KMS-11 (cell line): ENCODE data around the gene CACNA2D3.

Experiments
- H2AFZ ChIP-seq: fragments of 200-600 bp; sonication (generic); 2 replicates; pipeline ENCODE4 v1.6.1; 2016; ENCODE audit warnings: antibody characterized with exemption, mixed run types, low read depth
- H3K27ac ChIP-seq: fragments of 200-600 bp; sonication (generic); 2 replicates; pipeline ENCODE4 v1.6.1; 2016; ENCODE audit warnings: mild to moderate bottlenecking, mixed run types
- H3K27me3 ChIP-seq: fragments of 200-600 bp; sonication (generic); 2 replicates; pipeline ENCODE4 v1.6.1; 2017; ENCODE audit warnings: mild to moderate bottlenecking, low read depth, mixed run types, moderate library complexity; ENCODE audit not compliant: insufficient read depth
- H3K36me3 ChIP-seq: fragments of 200-600 bp; sonication (generic); 2 replicates; pipeline ENCODE4 v1.6.1; 2017; ENCODE audit warnings: mild to moderate bottlenecking, mixed run types; ENCODE audit not compliant: insufficient read depth
- H3K4me1 ChIP-seq: fragments of 200-600 bp; sonication (generic); 2 replicates; pipeline ENCODE4 v1.6.1; 2016; ENCODE audit warnings: mild to moderate bottlenecking, low read depth, mixed run types; ENCODE audit not compliant: poor library complexity, severe bottlenecking
- H3K4me2 ChIP-seq: fragments of 200-600 bp; sonication (generic); 2 replicates; pipeline ENCODE4 v1.7.0; 2016; ENCODE audit warnings: mild to moderate bottlenecking, mixed run types
- H3K4me3 ChIP-seq: fragments of 200-600 bp; sonication (generic); IDR thresholded peaks from 2 replicates; pipeline ENCODE4 v1.6.1; 2017; ENCODE audit warnings: low read depth, low read length, mixed read lengths; ENCODE audit not compliant: insufficient read depth
- H3K79me2 ChIP-seq: fragments of 200-600 bp; sonication (generic); 2 replicates; pipeline ENCODE4 v1.6.1; 2016; ENCODE audit warnings: low read depth, mixed run types; ENCODE audit not compliant: insufficient read depth
- H3K9ac ChIP-seq: fragments of 200-600 bp; sonication (generic); 2 replicates; pipeline ENCODE4 v1.6.1; 2016; ENCODE audit warnings: mild to moderate bottlenecking, mixed run types
- H4K20me1 ChIP-seq: fragments of 200-600 bp; sonication (generic); 2 replicates; pipeline ENCODE4 v1.6.1; 2016; ENCODE audit warnings: mild to moderate bottlenecking, mixed run types; ENCODE audit not compliant: insufficient read depth
- CTCF ChIP-seq: fragments of 200-600 bp; sonication (generic); conservative IDR thresholded peaks from 2 replicates; pipeline ENCODE4 v1.6.1; 2017; ENCODE audit warnings: low read depth, mild to moderate bottlenecking, antibody characterized with exemption, low read length, moderate library complexity, mixed read lengths

CACNA2D3 gene

GRCh38 chr3:55017876-55018275 lies 895.5 kb downstream of the CACNA2D3 start:
- no peaks in the 10 kb centered on the region for H3K79me2 ChIP-seq

GRCh38 chr3:55030938-55031337 lies 908.6 kb downstream of the CACNA2D3 start:
- no peak overlapping the region for H3K4me2 ChIP-seq
- H4K20me1 ChIP-seq: no peaks in the 10 kb centered on the region
- H3K36me3 ChIP-seq: no peaks in the 10 kb centered on the region
- H2AFZ ChIP-seq: no peak overlapping the region
- no peaks in the 10 kb centered on the region for H3K79me2 ChIP-seq
- no peak overlapping the region for H3K4me3 ChIP-seq
- no peaks in the 10 kb centered on the region for H3K4me1 ChIP-seq
- TF ChIP-seq CTCF: no peak
- H3K9ac ChIP-seq: no peak overlapping the region
- H3K27me3 ChIP-seq: no peaks in the 10 kb centered on the region
- H3K27ac ChIP-seq: no peak overlapping the region

More at GRCh38 chr3:55017876-55018275, 895.5 kb downstream of the CACNA2D3 start:
- no peak overlapping the region for H3K4me3 ChIP-seq
- H3K4me1 ChIP-seq: no peaks in the 10 kb centered on the region
- H3K27ac ChIP-seq: no peak overlapping the region
- no peaks in the 10 kb centered on the region for H3K27me3 ChIP-seq
- H2AFZ ChIP-seq: no peak overlapping the region
- H4K20me1 ChIP-seq: no peaks in the 10 kb centered on the region
- TF ChIP-seq CTCF: no peak
- no peaks in the 10 kb centered on the region for H3K36me3 ChIP-seq
- H3K9ac ChIP-seq: no peak overlapping the region
- no peak overlapping the region for H3K4me2 ChIP-seq

- no peak overlapping the region for H3K9ac ChIP-seq
- TF ChIP-seq CTCF: no peak
These were observed 914.7 kb downstream of the CACNA2D3 start for GRCh38 chr3:55036883-55037577.

GRCh38 chr3:55042591-55042990 lies 920.2 kb downstream of the CACNA2D3 start:
- H3K27ac ChIP-seq: no peak overlapping the region
- no peak overlapping the region for H3K9ac ChIP-seq
- H3K4me1 ChIP-seq: no peaks in the 10 kb centered on the region
- H2AFZ ChIP-seq: no peak overlapping the region
- no peak overlapping the region for H3K4me3 ChIP-seq
- no peaks in the 10 kb centered on the region for H4K20me1 ChIP-seq
- H3K27me3 ChIP-seq: no peaks in the 10 kb centered on the region
- no peaks in the 10 kb centered on the region for H3K36me3 ChIP-seq
- no peaks in the 10 kb centered on the region for H3K79me2 ChIP-seq
- TF ChIP-seq CTCF: no peak
- no peak overlapping the region for H3K4me2 ChIP-seq

More at GRCh38 chr3:55036883-55037577, 914.7 kb downstream of the CACNA2D3 start:
- Histone ChIP-seq H3K4me2 (no peak overlapping the region), H3K27ac (no peak overlapping the region), H3K4me3 (no peak overlapping the region), H3K79me2 (no peaks in the 10 kb centered on the region), H4K20me1 (no peaks in the 10 kb centered on the region), H3K4me1 (no peaks in the 10 kb centered on the region), H3K36me3 (no peaks in the 10 kb centered on the region), H2AFZ (no peak overlapping the region), H3K27me3 (no peaks in the 10 kb centered on the region)
